Measurements from ENCODE around the gene UBE2J2. TPM values are rescaled to one million over a fixed set of nuclear protein-coding genes. Genes with fewer than 3 reads are reported as not detected.

Gene UBE2J2
- total RNA-seq, 3 donors from 2014 or later, result 37.0 to 39.8 (median 37.4) TPM

- no peak overlapping the region for H3K27ac ChIP-seq
- H3K4me3 ChIP-seq, result no peak overlapping the region
- intact Hi-C loops (cut with DNase I; ENCODE audit: low total_unique reads), result no loop called here
- TF ChIP-seq CTCF (IDR thresholded peaks at IDR 0.05) (no peak), POLR2A (IDR thresholded peaks at IDR 0.05) (no peak), POLR2AphosphoS5 (IDR thresholded peaks at IDR 0.05) (no peak)
- no peaks in the 10 kb centered on the region for H3K4me1 ChIP-seq
- no peaks in the 10 kb centered on the region for H3K9me3 ChIP-seq
- DNase-seq (ENCODE audit: low spot score in 2 of 2), result no peak
- H3K36me3 ChIP-seq, result no peaks in the 10 kb centered on the region
- H3K27me3 ChIP-seq, result no peaks in the 10 kb centered on the region
Measured at GRCh38 chr1:1298861-1299685, 25.4 kb upstream of the UBE2J2 start.

GRCh38 chr1:1297802-1298424 is 24.3 kb upstream of the UBE2J2 start:
- intact Hi-C loops (cut with DNase I; ENCODE audit: low total_unique reads), result no loop called here
- H3K4me3 ChIP-seq, result no peak overlapping the region

GRCh38 chr1:1296070-1297061 is 22.7 kb upstream of the UBE2J2 start:
- DNase-seq (ENCODE audit: low spot score in 2 of 2), result no peak
- intact Hi-C loops (cut with DNase I; ENCODE audit: low total_unique reads), result no loop called here
- Histone ChIP-seq H3K9me3 (no peaks in the 10 kb centered on the region), H3K27ac (no peak overlapping the region), H3K36me3 (no peaks in the 10 kb centered on the region), H3K4me3 (no peak overlapping the region), H3K27me3 (no peaks in the 10 kb centered on the region), H3K4me1 (peaks cover 0 to 3% of the 10 kb centered on the region in 2 donors)
- TF ChIP-seq POLR2A (IDR thresholded peaks at IDR 0.05), result no peak
- TF ChIP-seq CTCF (IDR thresholded peaks at IDR 0.05), result no peak
- no peak for TF ChIP-seq POLR2AphosphoS5 (IDR thresholded peaks at IDR 0.05)

More at GRCh38 chr1:1297802-1298424, 24.3 kb upstream of the UBE2J2 start:
- Histone ChIP-seq H3K27me3 (no peaks in the 10 kb centered on the region), H3K36me3 (no peaks in the 10 kb centered on the region), H3K4me1 (no peaks in the 10 kb centered on the region), H3K27ac (no peak overlapping the region), H3K9me3 (no peaks in the 10 kb centered on the region)
- no peak for TF ChIP-seq POLR2A (IDR thresholded peaks at IDR 0.05)
- no peak for TF ChIP-seq POLR2AphosphoS5 (IDR thresholded peaks at IDR 0.05)
- TF ChIP-seq CTCF (IDR thresholded peaks at IDR 0.05), result no peak
- no peak for DNase-seq (ENCODE audit: low spot score in 2 of 2)

- TF ChIP-seq CTCF (IDR thresholded peaks at IDR 0.05), result no peak
- no peak for TF ChIP-seq POLR2AphosphoS5 (IDR thresholded peaks at IDR 0.05)
- TF ChIP-seq POLR2A (IDR thresholded peaks at IDR 0.05), result no peak
- Histone ChIP-seq H3K4me3 (no peak overlapping the region), H3K4me1 (peaks cover 0 to 10% of the 10 kb centered on the region in 2 donors), H3K9me3 (no peaks in the 10 kb centered on the region), H3K27ac (no peak overlapping the region), H3K36me3 (no peaks in the 10 kb centered on the region), H3K27me3 (no peaks in the 10 kb centered on the region)
- DNase-seq (ENCODE audit: low spot score in 2 of 2), result no peak
- intact Hi-C loops (cut with DNase I; ENCODE audit: low total_unique reads), result no loop called here
Measured at GRCh38 chr1:1295154-1295923, 21.7 kb upstream of the UBE2J2 start.
